ENCODE results near the gene TIMM13. TPM values are rescaled to one million over a fixed set of nuclear protein-coding genes. Genes with fewer than 3 reads are reported as not detected.
"Not testable (repeated sequence)": the region's sequence is repeated elsewhere in the genome, so short reads cannot be mapped to it uniquely, and the experiment has no call there.

The TIMM13 gene
- total and polyA plus RNA-seq, 2 donors (not counting 3 experiments of a cell fraction or from before 2014, with no cell fraction given) = 154 to 160 TPM

DNA sequence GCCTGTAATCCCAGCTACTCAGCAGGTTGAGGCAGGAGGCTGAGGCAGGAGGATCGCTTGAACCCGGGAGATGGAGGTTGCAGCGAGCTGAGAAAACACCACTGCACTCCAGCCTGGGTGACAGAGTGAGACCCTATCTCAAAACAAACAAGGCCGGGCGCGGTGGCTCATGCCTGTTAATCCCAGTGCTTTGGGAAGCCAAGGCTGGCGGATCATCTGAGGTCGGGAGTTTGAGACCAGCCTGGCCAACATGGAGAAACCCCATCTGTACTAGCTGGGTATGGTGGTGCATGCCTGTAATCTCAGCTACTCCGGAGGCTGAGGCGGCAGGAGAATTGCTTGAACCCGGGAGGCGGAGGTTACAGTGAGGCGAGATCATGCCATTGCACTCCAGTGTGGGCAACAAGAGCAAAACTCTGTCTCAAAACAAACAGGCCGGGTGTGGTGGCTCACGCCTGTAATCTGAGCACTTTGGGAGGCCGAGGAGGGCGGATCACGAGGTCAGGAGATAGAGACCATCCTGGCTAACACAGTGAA, 32.0 kb downstream of the TIMM13 start:
- intact Hi-C loops (cut with micrococcal nuclease) = loop anchor here (10.0 kb wide), 1 partner anchor 219 kb away; no protein-coding TSS in a partner anchor

DNA sequence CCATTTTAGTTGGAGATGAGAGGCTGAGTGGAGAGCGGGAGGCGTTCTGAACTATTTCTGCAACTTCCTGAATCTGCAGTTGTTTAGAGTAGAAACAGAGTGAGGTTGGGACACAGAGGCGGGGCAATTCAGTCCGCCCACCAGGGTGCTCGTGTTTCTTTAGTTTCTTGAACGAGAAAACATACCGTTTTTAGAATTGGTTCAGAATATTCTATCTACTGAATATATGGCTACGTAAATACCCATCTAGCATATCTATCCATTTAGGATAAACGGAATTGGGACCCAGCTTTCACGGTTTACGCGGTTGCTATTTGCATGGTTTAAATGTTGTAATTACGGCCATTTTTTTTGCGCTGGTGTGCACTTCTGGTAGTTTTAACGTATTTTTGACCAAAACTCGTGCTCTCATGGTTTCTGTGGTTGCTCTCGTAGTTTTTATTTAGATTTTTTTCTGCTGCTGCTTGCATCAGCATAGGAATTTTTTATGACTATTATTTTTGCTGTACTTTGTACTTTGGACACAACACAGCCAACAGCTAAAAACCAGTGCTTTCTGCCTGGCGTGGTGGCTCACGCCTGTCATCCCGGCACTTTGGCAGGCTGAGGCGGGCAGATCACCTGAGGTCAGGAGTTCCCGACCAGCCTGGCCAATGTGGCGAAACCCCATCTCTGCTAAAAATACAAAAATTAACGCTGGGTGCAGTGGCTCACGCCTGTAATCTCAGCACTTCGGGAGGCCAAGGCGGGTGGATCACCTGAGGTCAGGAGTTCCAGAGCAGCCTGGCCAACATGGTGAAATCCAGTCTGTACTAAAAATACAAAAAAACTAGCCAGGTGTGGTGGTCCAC, 32.7 kb downstream of the TIMM13 start:
- Histone ChIP-seq H3K36me3 (ENCODE audit: control insufficient read depth in 2 of 2, extremely low read depth in 1 of 2, insufficient read depth in 2 of 2, low read length in 2 of 2) (no peaks in the 10 kb centered on the region), H3K9me3 (replicated peaks; ENCODE audit: control insufficient read depth, insufficient read depth, low read length) (no peaks in the 10 kb centered on the region), H3K27ac (ENCODE audit: insufficient read depth, low read depth, low read length) (no peak overlapping the region), H2AFZ (ENCODE audit: low read depth, low read length) (no peak overlapping the region), H3K9me1 (replicated peaks; ENCODE audit: control insufficient read depth, extremely low read depth, insufficient read depth, low read length) (no peaks in the 10 kb centered on the region), H3K79me2 (ENCODE audit: control insufficient read depth, insufficient read depth, low read length) (no peaks in the 10 kb centered on the region), H3K27me3 (ENCODE audit: control insufficient read depth in 2 of 2, insufficient read depth in 2 of 2, low read length in 2 of 2) (peaks cover 0 to 3% of the 10 kb centered on the region in 2 experiments), H3K4me1 (ENCODE audit: control insufficient read depth, extremely low read depth, insufficient read depth, low read length) (no peaks in the 10 kb centered on the region), H3K4me3 (replicated peaks in 1 of 3; ENCODE audit: insufficient read depth in 1 of 3, low read depth in 1 of 3, low read length in 3 of 3) (no peak overlapping the region), H4K20me1 (replicated peaks; ENCODE audit: control insufficient read depth, extremely low read depth, insufficient read depth, low read length) (no peaks in the 10 kb centered on the region), H3K4me2 (ENCODE audit: insufficient read depth, low read length) (no peak overlapping the region), H3K9ac (replicated peaks; ENCODE audit: extremely low read depth, insufficient read depth, low read length) (no peak overlapping the region)
- DNase-seq (ENCODE audit: low read depth, low spot score) (no peak), FAIRE-seq (no peak)
- ChIA-PET CTCF (interaction anchor here (0.7 to 2.7 kb wide), 4 partner anchors 11 to 217 kb away, joined by 3 to 14 read pairs (median 3); no protein-coding TSS in a partner anchor), POLR2A (no interaction called here)
- TF ChIP-seq FOS (IDR thresholded peaks at IDR 0.05; ENCODE audit: borderline replicate concordance, insufficient read depth, low read length) (no peak), POLR2AphosphoS5 (IDR thresholded peaks at IDR 0.05; ENCODE audit: insufficient read depth, low read depth, low read length) (no peak), POLR2A (IDR thresholded peaks at IDR 0.05; ENCODE audit: low read depth, low read length) (no peak), EZH2 (IDR thresholded peaks at IDR 0.05; ENCODE audit: borderline replicate concordance, low read depth, low read length, severe bottlenecking) (no peak), JUN (IDR thresholded peaks at IDR 0.05; ENCODE audit: borderline replicate concordance, insufficient read depth, insufficient read length, low read depth) (no peak), GATA2 (IDR thresholded peaks at IDR 0.05; ENCODE audit: insufficient read depth, insufficient read length, low read depth, low read length) (no peak), MYC (IDR thresholded peaks at IDR 0.05; ENCODE audit: low read depth, low read length) (no peak)
- TF ChIP-seq, protein P1, sequence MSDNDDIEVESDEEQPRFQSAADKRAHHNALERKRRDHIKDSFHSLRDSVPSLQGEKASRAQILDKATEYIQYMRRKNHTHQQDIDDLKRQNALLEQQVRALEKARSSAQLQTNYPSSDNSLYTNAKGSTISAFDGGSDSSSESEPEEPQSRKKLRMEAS (IDR thresholded peaks at IDR 0.05; ENCODE audit: insufficient read depth, insufficient read length) = no peak
- TF ChIP-seq, protein P2, sequence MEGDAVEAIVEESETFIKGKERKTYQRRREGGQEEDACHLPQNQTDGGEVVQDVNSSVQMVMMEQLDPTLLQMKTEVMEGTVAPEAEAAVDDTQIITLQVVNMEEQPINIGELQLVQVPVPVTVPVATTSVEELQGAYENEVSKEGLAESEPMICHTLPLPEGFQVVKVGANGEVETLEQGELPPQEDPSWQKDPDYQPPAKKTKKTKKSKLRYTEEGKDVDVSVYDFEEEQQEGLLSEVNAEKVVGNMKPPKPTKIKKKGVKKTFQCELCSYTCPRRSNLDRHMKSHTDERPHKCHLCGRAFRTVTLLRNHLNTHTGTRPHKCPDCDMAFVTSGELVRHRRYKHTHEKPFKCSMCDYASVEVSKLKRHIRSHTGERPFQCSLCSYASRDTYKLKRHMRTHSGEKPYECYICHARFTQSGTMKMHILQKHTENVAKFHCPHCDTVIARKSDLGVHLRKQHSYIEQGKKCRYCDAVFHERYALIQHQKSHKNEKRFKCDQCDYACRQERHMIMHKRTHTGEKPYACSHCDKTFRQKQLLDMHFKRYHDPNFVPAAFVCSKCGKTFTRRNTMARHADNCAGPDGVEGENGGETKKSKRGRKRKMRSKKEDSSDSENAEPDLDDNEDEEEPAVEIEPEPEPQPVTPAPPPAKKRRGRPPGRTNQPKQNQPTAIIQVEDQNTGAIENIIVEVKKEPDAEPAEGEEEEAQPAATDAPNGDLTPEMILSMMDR (IDR thresholded peaks at IDR 0.05; ENCODE audit: extremely low read depth in 1 of 2, insufficient read depth in 1 of 2, low read depth in 1 of 2, low read length in 2 of 2) = no peak
- BruUV-seq (replicated peaks) = no TSS peak
- intact Hi-C loops (cut with micrococcal nuclease) = loop anchor here (10.0 kb wide), 1 partner anchor 220 kb away; no protein-coding TSS in a partner anchor
- dilution Hi-C loops (cut with MboI; ENCODE audit: extremely low pct_ligation_motif_present, low sequenced_read_pairs) = no loop called here

More for the DNA sequence above, 32.0 kb downstream of the TIMM13 start:
- H3K4me3 ChIP-seq (replicated peaks in 1 of 3; ENCODE audit: insufficient read depth in 1 of 3, low read depth in 1 of 3, low read length in 3 of 3); dilution Hi-C loops (cut with MboI; ENCODE audit: extremely low pct_ligation_motif_present, low sequenced_read_pairs); H3K79me2 ChIP-seq (ENCODE audit: control insufficient read depth, insufficient read depth, low read length); H2AFZ ChIP-seq (ENCODE audit: low read depth, low read length); H3K4me1 ChIP-seq (ENCODE audit: control insufficient read depth, extremely low read depth, insufficient read depth, low read length); H3K9me1 ChIP-seq (replicated peaks; ENCODE audit: control insufficient read depth, extremely low read depth, insufficient read depth, low read length); H3K27ac ChIP-seq (ENCODE audit: insufficient read depth, low read depth, low read length); DNase-seq (ENCODE audit: low read depth, low spot score); H3K9me3 ChIP-seq (replicated peaks; ENCODE audit: control insufficient read depth, insufficient read depth, low read length); H3K4me2 ChIP-seq (ENCODE audit: insufficient read depth, low read length); BruUV-seq (replicated peaks); FAIRE-seq; POLR2A ChIA-PET; H3K27me3 ChIP-seq (ENCODE audit: control insufficient read depth in 2 of 2, insufficient read depth in 2 of 2, low read length in 2 of 2); H3K9ac ChIP-seq (replicated peaks; ENCODE audit: extremely low read depth, insufficient read depth, low read length); H3K36me3 ChIP-seq (ENCODE audit: control insufficient read depth in 2 of 2, extremely low read depth in 1 of 2, insufficient read depth in 2 of 2, low read length in 2 of 2); H4K20me1 ChIP-seq (replicated peaks; ENCODE audit: control insufficient read depth, extremely low read depth, insufficient read depth, low read length): not testable (repeated sequence)
- CTCF ChIA-PET = interaction anchor here (1.0 to 1.4 kb wide), 3 partner anchors 134 to 242 kb away, joined by 3 to 4 read pairs (median 3); no protein-coding TSS in a partner anchor

Data from endothelial cell of umbilical vein (primary cell).